HG03565 (cell line): Measurements from ENCODE around the gene ITPKC.

ENCODE experiments used
- ATAC-seq: cut with Tn5 transposase; IDR thresholded peaks from one replicate; pipeline ENCODE4 v1.9.1; 2021; ENCODE audit warnings: mild to moderate bottlenecking, moderate library complexity; ENCODE audit not compliant: unreplicated experiment

The ITPKC gene

GRCh38 chr19:40716482-40717324 lies at the start of gene ITPKC, which contains the start of gene COQ8B:
Gene ITPKC (plus strand): TSS chr19:40717112. CDS start chr19:40717136, 24 bp downstream.
Gene COQ8B (minus strand): TSS chr19:40716886. CDS start chr19:40714632, 2,254 bp downstream.
- ATAC-seq, result peak; percentile 67

- ATAC-seq, result no peak
Measured at GRCh38 chr19:40667602-40668001, 49.3 kb upstream of the ITPKC start.

- ATAC-seq, result no peak
Measured at GRCh38 chr19:40668991-40669614, 47.8 kb upstream of the ITPKC start.

GRCh38 chr19:40671404-40671803 lies 45.5 kb upstream of the ITPKC start:
- no peak for ATAC-seq

- ATAC-seq, result no peak
Measured at GRCh38 chr19:40672038-40672437, 44.9 kb upstream of the ITPKC start.

- no peak for ATAC-seq
Measured at GRCh38 chr19:40672573-40673299, 44.2 kb upstream of the ITPKC start.

GRCh38 chr19:40673397-40673796 lies 43.5 kb upstream of the ITPKC start:
- no peak for ATAC-seq

- ATAC-seq, result no peak
Measured at GRCh38 chr19:40674291-40674690, 42.6 kb upstream of the ITPKC start.

- ATAC-seq, result no peak
Measured at GRCh38 chr19:40677156-40677555, 39.8 kb upstream of the ITPKC start.

- no peak for ATAC-seq
Measured at GRCh38 chr19:40681039-40681438, 35.9 kb upstream of the ITPKC start.

GRCh38 chr19:40682431-40682964 lies 34.4 kb upstream of the ITPKC start:
- no peak for ATAC-seq

- ATAC-seq, result no peak
Measured at GRCh38 chr19:40683437-40683836, 33.5 kb upstream of the ITPKC start.

- ATAC-seq, result no peak
Measured at GRCh38 chr19:40684280-40684679, 32.6 kb upstream of the ITPKC start.

- ATAC-seq, result no peak
Measured at GRCh38 chr19:40685016-40685526, 31.8 kb upstream of the ITPKC start.

- no peak for ATAC-seq
Measured at GRCh38 chr19:40685563-40685962, 31.3 kb upstream of the ITPKC start.

GRCh38 chr19:40686882-40687524 lies 29.9 kb upstream of the ITPKC start:
- ATAC-seq, result no peak

- no peak for ATAC-seq
Measured at GRCh38 chr19:40687525-40688016, 29.3 kb upstream of the ITPKC start.

- no peak for ATAC-seq
Measured at GRCh38 chr19:40688309-40688708, 28.6 kb upstream of the ITPKC start.

GRCh38 chr19:40688987-40689338 lies 27.9 kb upstream of the ITPKC start:
- ATAC-seq, result no peak

GRCh38 chr19:40689339-40690049 lies 27.4 kb upstream of the ITPKC start:
- no peak for ATAC-seq
